ENCODE measurements around the gene HIVEP3. TPM values are rescaled to one million over a fixed set of nuclear protein-coding genes. Genes with fewer than 3 reads are reported as not detected.

Gene HIVEP3
- 0.44 to 0.57 TPM (median 0.55 TPM) in 3 replicates for total RNA-seq (2021)
- percentile 14 among the genes with signal in this experiment for Bru-seq, nascent RNA
- long read RNA-seq, experiment 1, partial matches to known transcripts: 1 of 2 reads
- long read RNA-seq, experiment 1, other reads (novel, unspliced or antisense): 1 of 2 reads
- long read RNA-seq, experiment 2: 0 reads
- long read RNA-seq, experiment 3: 0 reads

DNA sequence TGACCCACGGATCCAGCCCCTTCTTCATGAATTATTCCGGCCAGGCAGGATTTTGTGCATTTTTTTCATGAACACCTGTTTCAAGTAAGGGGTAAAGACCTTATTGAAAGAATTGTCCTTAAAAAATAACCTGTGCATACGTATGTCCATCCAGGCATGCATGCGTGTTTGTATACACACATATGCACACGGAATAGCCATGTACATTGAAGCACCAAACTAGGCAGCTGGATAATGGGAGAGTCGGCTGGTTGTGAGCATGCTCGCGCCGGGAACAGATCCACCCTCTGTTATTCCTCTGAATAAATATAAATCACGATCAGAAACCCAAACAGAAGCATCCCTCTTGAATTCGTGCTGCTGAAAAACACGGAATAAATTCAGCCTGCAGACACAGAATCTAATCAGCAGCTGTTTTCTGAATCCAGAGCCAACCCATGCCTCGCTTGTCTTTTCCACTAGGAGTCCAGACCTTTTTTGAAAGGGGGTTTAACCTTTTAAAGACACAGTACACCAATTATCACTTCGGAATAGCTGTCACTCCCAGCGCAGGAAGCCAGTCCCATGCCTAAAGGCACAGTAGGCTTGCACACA lies at the start of gene HIVEP3:
TSS of gene HIVEP3 (minus strand) at position 473 of the 594 bp plus-strand sequence.
- CTCF ChIA-PET: interaction anchor here (1.3 to 2.3 kb wide), 3 partner anchors 27 to 255 kb away, joined by 3 to 6 read pairs (median 4); no protein-coding TSS in a partner anchor
- POLR2A ChIA-PET: no interaction called here
- H3K9me3 Mint-ChIP-seq: no peaks in the 10 kb centered on the region
- TF ChIP-seq, protein P1, sequence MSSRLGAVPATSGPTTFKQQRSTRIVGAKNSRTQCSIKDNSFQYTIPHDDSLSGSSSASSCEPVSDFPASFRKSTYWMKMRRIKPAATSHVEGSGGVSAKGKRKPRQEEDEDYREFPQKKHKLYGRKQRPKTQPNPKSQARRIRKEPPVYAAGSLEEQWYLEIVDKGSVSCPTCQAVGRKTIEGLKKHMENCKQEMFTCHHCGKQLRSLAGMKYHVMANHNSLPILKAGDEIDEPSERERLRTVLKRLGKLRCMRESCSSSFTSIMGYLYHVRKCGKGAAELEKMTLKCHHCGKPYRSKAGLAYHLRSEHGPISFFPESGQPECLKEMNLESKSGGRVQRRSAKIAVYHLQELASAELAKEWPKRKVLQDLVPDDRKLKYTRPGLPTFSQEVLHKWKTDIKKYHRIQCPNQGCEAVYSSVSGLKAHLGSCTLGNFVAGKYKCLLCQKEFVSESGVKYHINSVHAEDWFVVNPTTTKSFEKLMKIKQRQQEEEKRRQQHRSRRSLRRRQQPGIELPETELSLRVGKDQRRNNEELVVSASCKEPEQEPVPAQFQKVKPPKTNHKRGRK (CRISPR knock-in tag; IDR thresholded peaks at IDR 0.05; ENCODE audit: borderline replicate concordance): no peak
- ATAC-seq: no peak
- peaks cover 41% of the 10 kb centered on the region for H3K4me1 Mint-ChIP-seq
- no peak within 1 kb of the TSS for H3K27ac Mint-ChIP-seq
- no peaks in the 10 kb centered on the region for H3K36me3 Mint-ChIP-seq
- peak within 1 kb of the TSS; percentile 75 for H3K4me3 Mint-ChIP-seq
- H3K27me3 Mint-ChIP-seq (ENCODE audit: low read depth): peaks cover 52% of the 10 kb centered on the region
- no peak for DNase-seq (ENCODE audit: low spot score)

DNA sequence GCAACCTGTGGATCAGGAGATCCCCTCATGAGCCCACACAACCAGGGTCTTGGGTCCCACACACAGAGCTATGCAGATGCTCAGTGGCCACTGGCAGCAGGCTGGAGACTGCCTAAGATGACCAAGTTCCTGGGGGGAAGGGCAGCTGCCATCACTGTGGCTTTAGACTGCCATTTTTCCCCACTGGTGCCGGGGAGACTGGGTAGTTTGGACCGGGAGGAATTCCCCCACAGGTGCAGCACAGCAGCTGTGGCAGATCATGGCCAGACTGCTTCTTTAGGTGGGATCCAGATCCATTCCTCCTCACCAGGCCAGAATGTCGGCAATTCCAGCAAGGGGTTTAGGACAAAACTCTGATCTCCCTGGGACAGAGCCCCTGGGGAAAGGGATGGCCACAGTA lies 45.7 kb upstream of the HIVEP3 start:
- no peak overlapping the region for H3K4me3 Mint-ChIP-seq
- CTCF ChIA-PET: interaction anchor here (1.1 kb wide), 1 partner anchor 209 kb away, joined by 5 read pairs; no protein-coding TSS in a partner anchor
- H3K36me3 Mint-ChIP-seq: no peaks in the 10 kb centered on the region
- ATAC-seq (no peak), DNase-seq (ENCODE audit: low spot score) (no peak)
- H3K27me3 Mint-ChIP-seq (ENCODE audit: low read depth): no peaks in the 10 kb centered on the region; the same call in 1 of the 2 replicates
- no peak for TF ChIP-seq GTF2I (CRISPR knock-in tag; conservative IDR thresholded peaks at IDR 0.05)
- TF ChIP-seq, protein P2, sequence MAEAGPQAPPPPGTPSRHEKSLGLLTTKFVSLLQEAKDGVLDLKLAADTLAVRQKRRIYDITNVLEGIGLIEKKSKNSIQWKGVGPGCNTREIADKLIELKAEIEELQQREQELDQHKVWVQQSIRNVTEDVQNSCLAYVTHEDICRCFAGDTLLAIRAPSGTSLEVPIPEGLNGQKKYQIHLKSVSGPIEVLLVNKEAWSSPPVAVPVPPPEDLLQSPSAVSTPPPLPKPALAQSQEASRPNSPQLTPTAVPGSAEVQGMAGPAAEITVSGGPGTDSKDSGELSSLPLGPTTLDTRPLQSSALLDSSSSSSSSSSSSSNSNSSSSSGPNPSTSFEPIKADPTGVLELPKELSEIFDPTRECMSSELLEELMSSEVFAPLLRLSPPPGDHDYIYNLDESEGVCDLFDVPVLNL (CRISPR knock-in tag; IDR thresholded peaks at IDR 0.05; ENCODE audit: borderline replicate concordance, low read depth): no peak
- no peak for TF ChIP-seq ZNF121 (CRISPR knock-in tag; IDR thresholded peaks at IDR 0.05)
- TF ChIP-seq, protein P3, sequence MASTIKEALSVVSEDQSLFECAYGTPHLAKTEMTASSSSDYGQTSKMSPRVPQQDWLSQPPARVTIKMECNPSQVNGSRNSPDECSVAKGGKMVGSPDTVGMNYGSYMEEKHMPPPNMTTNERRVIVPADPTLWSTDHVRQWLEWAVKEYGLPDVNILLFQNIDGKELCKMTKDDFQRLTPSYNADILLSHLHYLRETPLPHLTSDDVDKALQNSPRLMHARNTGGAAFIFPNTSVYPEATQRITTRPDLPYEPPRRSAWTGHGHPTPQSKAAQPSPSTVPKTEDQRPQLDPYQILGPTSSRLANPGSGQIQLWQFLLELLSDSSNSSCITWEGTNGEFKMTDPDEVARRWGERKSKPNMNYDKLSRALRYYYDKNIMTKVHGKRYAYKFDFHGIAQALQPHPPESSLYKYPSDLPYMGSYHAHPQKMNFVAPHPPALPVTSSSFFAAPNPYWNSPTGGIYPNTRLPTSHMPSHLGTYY (CRISPR knock-in tag; IDR thresholded peaks at IDR 0.05): no peak
- no peak for TF ChIP-seq GRHL2 (CRISPR knock-in tag; IDR thresholded peaks at IDR 0.05; ENCODE audit: insufficient replicate concordance, severe bottlenecking)
- no peak for TF ChIP-seq TP53 (CRISPR knock-in tag; IDR thresholded peaks at IDR 0.05)
- no peak for TF ChIP-seq ZNF219 (CRISPR knock-in tag; IDR thresholded peaks at IDR 0.05; ENCODE audit: borderline replicate concordance)
- TF ChIP-seq SMAD4 (CRISPR knock-in tag; IDR thresholded peaks at IDR 0.05): no peak
- TF ChIP-seq, protein P4, sequence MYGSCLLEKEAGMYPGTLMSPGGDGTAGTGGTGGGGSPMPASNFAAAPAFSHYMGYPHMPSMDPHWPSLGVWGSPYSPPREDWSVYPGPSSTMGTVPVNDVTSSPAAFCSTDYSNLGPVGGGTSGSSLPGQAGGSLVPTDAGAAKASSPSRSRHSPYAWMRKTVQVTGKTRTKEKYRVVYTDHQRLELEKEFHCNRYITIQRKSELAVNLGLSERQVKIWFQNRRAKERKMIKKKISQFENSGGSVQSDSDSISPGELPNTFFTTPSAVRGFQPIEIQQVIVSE (CRISPR knock-in tag; IDR thresholded peaks at IDR 0.05; ENCODE audit: borderline replicate concordance): no peak
- TF ChIP-seq, protein P5, sequence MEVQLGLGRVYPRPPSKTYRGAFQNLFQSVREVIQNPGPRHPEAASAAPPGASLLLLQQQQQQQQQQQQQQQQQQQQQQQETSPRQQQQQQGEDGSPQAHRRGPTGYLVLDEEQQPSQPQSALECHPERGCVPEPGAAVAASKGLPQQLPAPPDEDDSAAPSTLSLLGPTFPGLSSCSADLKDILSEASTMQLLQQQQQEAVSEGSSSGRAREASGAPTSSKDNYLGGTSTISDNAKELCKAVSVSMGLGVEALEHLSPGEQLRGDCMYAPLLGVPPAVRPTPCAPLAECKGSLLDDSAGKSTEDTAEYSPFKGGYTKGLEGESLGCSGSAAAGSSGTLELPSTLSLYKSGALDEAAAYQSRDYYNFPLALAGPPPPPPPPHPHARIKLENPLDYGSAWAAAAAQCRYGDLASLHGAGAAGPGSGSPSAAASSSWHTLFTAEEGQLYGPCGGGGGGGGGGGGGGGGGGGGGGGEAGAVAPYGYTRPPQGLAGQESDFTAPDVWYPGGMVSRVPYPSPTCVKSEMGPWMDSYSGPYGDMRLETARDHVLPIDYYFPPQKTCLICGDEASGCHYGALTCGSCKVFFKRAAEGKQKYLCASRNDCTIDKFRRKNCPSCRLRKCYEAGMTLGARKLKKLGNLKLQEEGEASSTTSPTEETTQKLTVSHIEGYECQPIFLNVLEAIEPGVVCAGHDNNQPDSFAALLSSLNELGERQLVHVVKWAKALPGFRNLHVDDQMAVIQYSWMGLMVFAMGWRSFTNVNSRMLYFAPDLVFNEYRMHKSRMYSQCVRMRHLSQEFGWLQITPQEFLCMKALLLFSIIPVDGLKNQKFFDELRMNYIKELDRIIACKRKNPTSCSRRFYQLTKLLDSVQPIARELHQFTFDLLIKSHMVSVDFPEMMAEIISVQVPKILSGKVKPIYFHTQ (CRISPR knock-in tag; IDR thresholded peaks at IDR 0.05): no peak
- no peak for TF ChIP-seq ELF4 (CRISPR knock-in tag; IDR thresholded peaks at IDR 0.05; ENCODE audit: low read depth)
- TF ChIP-seq RELA (CRISPR knock-in tag; IDR thresholded peaks at IDR 0.05; ENCODE audit: borderline replicate concordance): no peak
- TF ChIP-seq MXD4 (CRISPR knock-in tag; IDR thresholded peaks at IDR 0.05; ENCODE audit: borderline replicate concordance): no peak
- no peak for TF ChIP-seq CBFB (CRISPR knock-in tag; IDR thresholded peaks at IDR 0.05; ENCODE audit: low read depth)
- TF ChIP-seq ZNF317 (CRISPR knock-in tag; IDR thresholded peaks at IDR 0.05; ENCODE audit: borderline replicate concordance, low read depth): no peak
- TF ChIP-seq, protein P6, sequence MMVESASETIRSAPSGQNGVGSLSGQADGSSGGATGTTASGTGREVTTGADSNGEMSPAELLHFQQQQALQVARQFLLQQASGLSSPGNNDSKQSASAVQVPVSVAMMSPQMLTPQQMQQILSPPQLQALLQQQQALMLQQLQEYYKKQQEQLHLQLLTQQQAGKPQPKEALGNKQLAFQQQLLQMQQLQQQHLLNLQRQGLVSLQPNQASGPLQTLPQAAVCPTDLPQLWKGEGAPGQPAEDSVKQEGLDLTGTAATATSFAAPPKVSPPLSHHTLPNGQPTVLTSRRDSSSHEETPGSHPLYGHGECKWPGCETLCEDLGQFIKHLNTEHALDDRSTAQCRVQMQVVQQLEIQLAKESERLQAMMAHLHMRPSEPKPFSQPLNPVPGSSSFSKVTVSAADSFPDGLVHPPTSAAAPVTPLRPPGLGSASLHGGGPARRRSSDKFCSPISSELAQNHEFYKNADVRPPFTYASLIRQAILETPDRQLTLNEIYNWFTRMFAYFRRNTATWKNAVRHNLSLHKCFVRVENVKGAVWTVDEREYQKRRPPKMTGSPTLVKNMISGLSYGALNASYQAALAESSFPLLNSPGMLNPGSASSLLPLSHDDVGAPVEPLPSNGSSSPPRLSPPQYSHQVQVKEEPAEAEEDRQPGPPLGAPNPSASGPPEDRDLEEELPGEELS (CRISPR knock-in tag; IDR thresholded peaks at IDR 0.05): no peak
- no peak for TF ChIP-seq RORB (CRISPR knock-in tag; IDR thresholded peaks at IDR 0.05)
- TF ChIP-seq NR2C2 (CRISPR knock-in tag; IDR thresholded peaks at IDR 0.05): no peak
- TF ChIP-seq, protein P7, sequence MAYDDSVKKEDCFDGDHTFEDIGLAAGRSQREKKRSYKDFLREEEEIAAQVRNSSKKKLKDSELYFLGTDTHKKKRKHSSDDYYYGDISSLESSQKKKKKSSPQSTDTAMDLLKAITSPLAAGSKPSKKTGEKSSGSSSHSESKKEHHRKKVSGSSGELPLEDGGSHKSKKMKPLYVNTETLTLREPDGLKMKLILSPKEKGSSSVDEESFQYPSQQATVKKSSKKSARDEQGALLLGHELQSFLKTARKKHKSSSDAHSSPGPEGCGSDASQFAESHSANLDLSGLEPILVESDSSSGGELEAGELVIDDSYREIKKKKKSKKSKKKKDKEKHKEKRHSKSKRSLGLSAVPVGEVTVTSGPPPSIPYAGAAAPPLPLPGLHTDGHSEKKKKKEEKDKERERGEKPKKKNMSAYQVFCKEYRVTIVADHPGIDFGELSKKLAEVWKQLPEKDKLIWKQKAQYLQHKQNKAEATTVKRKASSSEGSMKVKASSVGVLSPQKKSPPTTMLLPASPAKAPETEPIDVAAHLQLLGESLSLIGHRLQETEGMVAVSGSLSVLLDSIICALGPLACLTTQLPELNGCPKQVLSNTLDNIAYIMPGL (CRISPR knock-in tag; IDR thresholded peaks at IDR 0.05): no peak
- no peak for TF ChIP-seq CREM (CRISPR knock-in tag; IDR thresholded peaks at IDR 0.05)
- H3K9me3 Mint-ChIP-seq: peaks cover 17% of the 10 kb centered on the region
- H3K27ac Mint-ChIP-seq: no peak overlapping the region
- peaks cover 10% of the 10 kb centered on the region for H3K4me1 Mint-ChIP-seq
- POLR2A ChIA-PET: no interaction called here

All from WTC11 (cell line).